HG03432 (cell line): ENCODE data around the gene TMPRSS4.

Experiments
- ATAC-seq: cut with Tn5 transposase; IDR thresholded peaks from one replicate; pipeline ENCODE4 v1.9.1; 2021; ENCODE audit warnings: mild to moderate bottlenecking, moderate library complexity; ENCODE audit not compliant: unreplicated experiment

The TMPRSS4 gene

DNA sequence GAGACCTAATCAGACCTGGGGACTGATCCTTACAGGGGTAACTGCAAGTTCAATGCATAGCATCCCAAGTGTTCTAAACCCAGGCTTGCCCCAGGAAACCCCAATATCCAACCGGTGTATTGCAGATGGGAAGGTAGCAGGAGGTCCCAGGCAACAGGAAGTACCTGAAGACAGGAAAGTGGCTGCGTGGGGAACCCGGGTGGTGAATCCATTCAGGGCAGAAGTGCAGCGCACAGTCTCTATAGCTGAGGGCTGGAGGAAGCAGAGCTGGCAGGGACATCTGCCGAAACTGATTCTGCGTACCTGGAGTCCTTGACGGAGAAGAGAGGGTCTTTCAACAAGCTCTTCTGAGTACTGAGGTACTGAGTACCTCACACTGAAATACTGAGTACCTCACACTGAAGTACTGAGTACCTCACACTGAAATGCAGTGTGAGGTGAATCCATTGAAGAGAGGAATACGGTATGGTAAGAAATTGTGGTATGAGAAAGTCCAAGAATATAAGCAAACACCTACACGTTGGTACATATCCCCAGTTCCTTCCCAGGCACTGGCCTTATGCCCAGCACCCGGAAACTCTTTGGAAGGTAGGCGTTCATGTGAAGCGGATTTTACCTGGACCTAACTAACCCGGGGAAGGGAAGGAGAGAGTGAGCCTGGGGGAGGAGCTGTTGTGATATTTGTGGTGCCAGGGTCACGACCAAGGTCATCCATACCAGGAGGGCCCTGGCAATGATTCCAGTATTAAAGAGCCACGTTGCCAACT, 55.7 kb downstream of the TMPRSS4 start:
- no peak for ATAC-seq

DNA sequence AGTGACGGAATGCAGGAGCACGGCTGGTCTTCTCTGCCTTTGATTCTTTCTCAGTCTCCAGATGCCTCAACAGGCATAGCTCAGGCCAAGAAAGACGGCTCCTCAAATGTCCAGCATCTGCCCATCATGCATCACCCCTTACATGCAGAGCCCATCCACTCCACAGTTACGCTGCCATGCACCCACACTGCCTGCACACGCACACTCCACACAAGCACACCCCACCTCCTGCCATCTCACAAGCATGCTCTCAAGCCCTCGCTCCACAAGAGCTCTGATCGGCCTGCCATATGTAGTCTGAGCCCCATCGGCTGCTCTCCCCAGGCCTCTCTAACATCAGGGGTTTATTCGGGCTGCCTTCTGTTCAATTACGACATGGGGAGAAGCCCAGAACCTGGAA, 56.9 kb downstream of the TMPRSS4 start:
- ATAC-seq: no peak

DNA sequence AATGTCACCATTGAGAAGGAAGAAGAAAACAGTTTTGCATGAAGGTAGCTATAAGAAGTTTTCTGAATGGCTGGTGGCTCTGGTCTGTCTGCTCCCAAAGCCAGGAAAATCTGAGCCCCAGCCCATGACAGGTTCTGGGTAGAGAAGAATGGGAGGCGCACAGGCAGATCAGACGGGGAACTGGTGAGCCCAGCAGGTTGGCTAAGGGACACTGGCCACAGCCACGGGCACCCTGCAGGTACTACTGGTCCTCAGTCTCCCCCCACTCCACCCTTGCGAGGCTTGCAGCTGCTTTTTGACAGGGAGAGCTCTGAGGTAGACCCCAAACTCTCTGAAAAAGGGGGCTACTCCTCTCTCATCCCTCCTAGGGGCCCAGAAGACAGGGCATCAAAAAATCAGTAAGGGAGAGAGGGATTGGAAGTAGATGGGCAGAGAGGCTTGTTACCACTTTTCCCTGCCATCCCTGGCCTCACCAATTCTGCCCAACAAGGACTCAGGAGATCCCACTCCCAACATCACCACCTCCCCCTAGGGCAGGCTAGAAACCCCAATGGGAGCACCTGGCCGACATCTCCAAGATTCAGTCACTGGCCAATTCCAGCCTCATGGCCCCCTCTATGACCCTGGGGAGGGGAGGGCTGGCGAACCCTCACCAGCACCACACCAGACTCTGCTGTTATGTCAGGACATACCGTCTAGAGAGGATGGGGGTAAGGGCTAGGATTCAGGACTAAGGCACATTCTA, 58.3 kb downstream of the TMPRSS4 start:
- ATAC-seq: no peak

- no peak for ATAC-seq
These were observed 58.9 kb downstream of the TMPRSS4 start for GRCh38 chr11:118135796-118136165.

GRCh38 chr11:118136341-118136740, 59.5 kb downstream of the TMPRSS4 start:
- no peak for ATAC-seq

- no peak for ATAC-seq
These were observed 59.9 kb downstream of the TMPRSS4 start for GRCh38 chr11:118136801-118137200.

- no peak for ATAC-seq
These were observed 62.1 kb downstream of the TMPRSS4 start for GRCh38 chr11:118138839-118139420.

DNA sequence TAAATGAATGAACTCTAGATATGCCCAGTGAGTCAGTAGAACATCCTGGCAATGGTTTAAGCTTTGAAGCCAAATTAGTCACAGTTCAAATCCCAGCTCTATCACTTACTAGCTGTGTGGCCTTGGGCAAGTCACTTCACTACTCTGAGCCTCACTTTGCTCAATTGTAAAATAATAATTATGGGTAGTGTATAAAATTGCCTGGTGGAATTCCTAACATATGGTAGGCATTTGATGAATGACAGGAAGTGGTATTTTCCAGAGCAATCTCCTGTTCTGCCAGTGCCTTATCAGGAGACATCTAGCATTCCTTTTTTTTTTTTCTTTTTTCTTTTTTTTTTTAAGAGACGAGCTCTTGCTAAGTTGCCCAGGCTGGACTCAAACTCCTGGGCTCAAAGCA, 62.7 kb downstream of the TMPRSS4 start:
- no peak for ATAC-seq

DNA sequence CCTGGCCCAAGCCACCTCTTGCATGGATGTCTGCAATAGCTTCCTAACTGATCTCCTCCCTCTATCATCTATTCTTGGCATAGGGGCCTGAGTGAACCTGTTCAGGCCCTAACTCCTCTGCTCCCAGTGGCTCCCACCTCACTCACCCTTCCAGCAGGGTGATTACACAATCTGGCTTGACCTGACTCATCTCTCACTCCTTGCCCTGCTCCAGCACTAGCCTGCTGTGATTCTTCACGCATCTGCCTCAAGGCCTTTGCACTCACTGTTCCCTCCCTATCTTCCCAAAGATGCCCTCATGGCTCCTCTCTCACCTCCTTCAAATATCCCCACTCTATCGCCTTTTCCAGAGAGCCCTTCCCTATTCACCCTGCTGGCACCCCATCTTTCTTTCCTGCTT, 65.2 kb downstream of the TMPRSS4 start:
- ATAC-seq: no peak

- no peak for ATAC-seq
These were observed 65.9 kb downstream of the TMPRSS4 start for GRCh38 chr11:118142809-118143208.

DNA sequence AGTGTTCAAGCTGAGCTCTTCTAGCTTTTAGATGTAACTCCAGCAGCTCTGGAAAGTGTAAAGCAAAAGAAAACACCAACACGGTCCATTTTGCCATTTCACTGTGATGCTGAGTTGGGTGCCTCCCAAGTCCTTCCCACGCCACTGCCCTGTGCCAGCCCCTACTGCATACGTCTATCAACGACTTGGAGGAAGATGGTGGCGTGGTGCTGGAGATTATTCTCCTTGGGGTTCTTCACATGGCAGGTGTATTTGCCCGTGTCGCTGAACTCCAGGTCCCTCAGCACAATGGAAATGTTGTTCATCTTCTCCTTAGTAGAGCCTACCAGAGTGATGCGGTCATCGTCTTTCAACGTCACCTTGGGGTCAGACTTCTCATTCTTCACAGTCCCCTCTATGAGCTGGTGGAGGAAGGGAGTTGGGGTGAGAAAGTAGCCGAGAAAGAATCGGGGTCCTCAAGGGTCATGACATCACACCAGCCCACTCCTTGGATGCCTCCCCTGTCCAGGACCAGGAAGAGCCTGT, 66.8 kb downstream of the TMPRSS4 start:
- no peak for ATAC-seq

DNA sequence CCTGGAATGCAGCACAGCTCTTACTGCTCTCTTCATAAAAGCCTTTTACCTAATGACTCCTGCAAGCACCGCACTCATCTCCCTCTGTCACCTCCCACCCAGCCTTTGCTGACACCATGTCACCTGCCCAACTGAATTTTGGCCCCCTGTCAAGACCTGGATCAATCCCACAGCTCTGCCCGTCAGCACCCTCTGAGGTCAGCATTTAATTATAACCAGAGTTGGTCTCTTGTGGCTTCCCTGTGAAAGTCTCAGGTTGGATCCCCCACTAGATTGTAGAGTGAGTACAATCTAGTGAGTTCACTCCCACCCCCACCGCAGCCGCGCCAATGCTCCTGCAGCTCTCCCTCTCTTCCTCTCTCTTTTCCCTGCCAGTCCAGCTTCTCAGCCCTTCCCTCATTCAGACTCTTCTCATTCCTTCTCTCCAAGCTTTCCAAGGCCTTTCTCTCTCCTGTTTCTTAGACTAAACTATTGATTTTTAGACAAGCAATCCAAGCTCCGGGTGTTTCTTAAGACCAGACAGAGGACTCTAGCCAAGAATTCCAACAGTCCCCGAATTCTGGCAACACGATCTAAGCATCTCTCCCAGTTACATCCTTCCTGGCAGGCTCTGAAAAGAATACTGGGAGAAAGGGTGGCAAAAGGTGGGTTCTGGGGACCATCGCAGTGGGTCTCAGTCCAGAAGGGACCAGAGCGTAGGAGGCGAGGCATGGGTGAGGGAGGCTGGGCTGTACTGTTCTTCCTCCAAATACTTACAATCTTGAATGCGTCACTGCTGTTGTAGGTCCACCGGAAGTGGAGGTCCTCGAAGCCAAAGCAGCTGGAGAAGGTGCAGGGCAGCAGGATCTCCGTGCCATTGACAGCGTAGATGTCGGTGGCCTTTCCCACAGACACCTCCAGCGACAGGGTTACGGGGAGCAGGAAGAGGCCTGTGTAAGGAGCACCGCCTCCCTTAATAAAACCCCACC, 67.7 kb downstream of the TMPRSS4 start:
- ATAC-seq: no peak

DNA sequence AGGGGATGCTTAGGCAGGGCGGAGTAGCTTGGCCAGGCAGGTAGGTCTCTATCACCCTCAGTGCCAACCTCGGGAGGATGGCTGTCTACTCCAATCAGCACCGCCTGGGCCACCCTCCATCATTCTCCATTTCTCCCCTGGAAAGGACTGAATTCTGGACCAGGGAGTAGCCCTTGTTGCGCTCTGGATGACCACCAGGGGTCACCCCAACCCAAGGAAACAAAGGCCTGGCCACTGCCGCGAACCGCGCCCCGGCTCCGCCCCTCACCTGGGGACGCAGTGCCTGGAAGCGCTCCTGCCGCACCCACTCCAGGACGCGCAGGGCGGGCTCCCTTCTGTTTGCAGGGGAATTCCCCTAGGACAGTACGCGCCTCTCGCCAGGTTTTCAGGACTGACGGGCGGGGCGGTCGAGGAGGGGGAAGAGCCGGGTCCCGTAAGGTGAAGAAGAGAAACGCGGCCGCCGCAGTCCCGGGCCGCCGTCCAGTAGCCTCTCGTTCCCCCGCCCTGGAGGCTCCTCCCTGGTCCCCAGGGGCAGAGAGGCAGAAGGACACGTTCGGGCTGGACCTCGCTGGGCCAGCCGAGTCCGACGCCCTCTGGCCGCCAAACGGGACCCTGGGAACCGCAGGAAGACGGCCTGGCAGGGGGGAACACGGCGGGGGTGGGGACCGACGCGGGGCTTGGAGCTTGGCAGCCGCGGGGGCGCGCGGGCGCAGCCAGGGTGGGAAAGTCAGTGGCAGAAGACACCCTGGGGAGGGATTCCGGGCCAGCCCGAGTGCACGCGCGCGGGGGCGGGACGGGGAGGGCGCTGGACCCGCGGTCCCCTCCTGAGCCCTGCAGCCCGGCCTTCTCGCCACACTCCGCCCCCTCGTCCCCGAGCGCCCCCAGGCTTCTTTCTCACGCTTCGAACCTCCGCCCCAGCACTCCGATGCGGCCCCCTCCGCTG, 68.7 kb downstream of the TMPRSS4 start:
- ATAC-seq: peak; percentile 85

DNA sequence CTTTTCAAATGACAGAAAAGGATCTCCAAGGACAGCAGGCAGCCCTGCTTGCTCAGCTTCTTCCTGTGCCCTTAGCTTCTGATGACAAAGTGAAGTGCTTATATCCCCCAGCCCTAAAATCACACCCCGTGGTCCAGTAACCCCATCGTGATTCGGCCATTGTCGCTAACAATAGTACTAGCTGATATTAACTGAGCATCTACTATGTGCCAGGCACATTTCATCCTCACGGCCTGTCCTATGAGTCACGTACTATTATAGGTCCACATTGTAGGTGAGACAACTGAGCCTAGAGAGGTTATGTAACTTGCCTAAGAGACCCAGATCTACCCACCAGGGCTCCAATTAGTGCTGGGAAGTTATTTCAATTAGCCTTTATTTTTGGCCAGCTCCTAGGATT, 69.7 kb downstream of the TMPRSS4 start:
- ATAC-seq: no peak

DNA sequence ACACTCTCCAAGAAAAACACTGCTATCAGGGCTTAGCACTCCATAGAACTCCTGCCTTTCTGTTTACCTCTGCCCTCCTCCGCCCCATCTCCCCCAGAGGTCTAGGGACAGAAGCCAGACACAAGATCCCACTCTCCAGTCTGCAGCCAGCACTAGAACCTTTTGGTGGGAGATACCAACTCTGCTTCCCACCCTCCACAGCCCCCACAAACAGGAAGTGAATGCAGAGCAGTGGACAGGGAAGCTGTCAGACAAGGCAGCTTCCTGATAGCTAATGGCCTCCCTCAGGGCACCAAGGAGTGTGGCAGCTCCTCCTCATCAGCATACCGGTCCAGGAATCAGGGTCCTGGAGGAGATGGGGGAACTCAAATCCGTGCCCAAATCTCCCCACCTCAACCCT, 70.6 kb downstream of the TMPRSS4 start:
- no peak for ATAC-seq

DNA sequence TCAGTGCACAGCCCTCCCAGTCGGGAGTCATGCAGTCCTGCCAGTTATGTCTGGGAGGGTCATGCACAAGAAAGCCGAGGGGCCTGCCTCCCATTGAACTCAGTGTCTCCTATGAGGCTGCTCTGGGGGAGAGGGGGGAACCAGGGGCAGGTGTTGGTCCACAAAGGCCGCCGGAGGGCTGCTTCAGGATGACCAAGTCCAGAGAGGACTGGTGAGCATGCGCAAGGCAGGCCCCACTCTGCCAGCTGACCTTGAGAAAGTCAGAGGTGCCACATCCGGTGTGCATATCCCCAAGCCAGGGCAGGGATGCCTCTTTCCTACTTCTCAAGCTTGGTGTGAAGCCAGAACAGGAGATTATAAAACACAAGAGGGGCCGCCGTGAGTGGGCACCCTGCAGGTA, 71.4 kb downstream of the TMPRSS4 start:
- ATAC-seq: no peak

GRCh38 chr11:118148856-118149255, 72.0 kb downstream of the TMPRSS4 start:
- no peak for ATAC-seq

- no peak for ATAC-seq
These were observed 72.6 kb downstream of the TMPRSS4 start for GRCh38 chr11:118149493-118149892.

- ATAC-seq: no peak
These were observed 74.6 kb downstream of the TMPRSS4 start for GRCh38 chr11:118151431-118151830.
